Common myeloid progenitor, CD34-positive (primary cell): ENCODE results near the gene INTS15.

Experiments
- CTCF ChIA-PET: fragments of 350-600 bp; sonication (Branson Sonifier 250); formaldehyde crosslinking; loops from one replicate; lab custom pipeline; 2021; ENCODE audit warnings: antibody characterized with exemption; lab: Charles Lee
- POLR2A ChIA-PET: fragments of 350-600 bp; sonication (Branson Sonifier 250); formaldehyde crosslinking; loops from one replicate; lab custom pipeline; 2021; ENCODE audit warnings: antibody characterized with exemption; lab: Charles Lee
- DNase-seq, 3 donors: peaks; one replicate each; pipeline versions ENCODE4 v3.0.0 to v3.0.0-alpha.2; 2013
- H3K27ac ChIP-seq, 2 experiments: 1 replicate in 1 of 2; 2 replicates in 1 of 2; pipeline ENCODE4 v1.7.0; 2013; ENCODE audit warnings: inconsistent platforms in 2 of 2, low read length in 2 of 2, mild to moderate bottlenecking in 2 of 2, low read depth in 1 of 2, moderate library complexity in 1 of 2; ENCODE audit not compliant: severe bottlenecking in 2 of 2, insufficient read depth in 1 of 2, poor library complexity in 1 of 2
- H3K27me3 ChIP-seq, 5 experiments: replicated peaks in 2 of 5; 1 replicate in 3 of 5; 2 replicates in 2 of 5; pipeline versions ENCODE4 v1.6.1 to v1.7.0; 2013; ENCODE audit warnings: low read length in 4 of 5, mild to moderate bottlenecking in 2 of 5, moderate library complexity in 2 of 5, inconsistent platforms in 1 of 5; ENCODE audit not compliant: insufficient read depth in 5 of 5, control insufficient read depth in 4 of 5
- H3K36me3 ChIP-seq, 4 experiments: 1 replicate in 2 of 4; 2 replicates in 2 of 4; pipeline versions ENCODE4 v1.6.1 to v1.7.0; 2013; ENCODE audit warnings: low read length in 3 of 4, control low read depth in 1 of 4, mild to moderate bottlenecking in 1 of 4; ENCODE audit not compliant: control insufficient read depth in 4 of 4, insufficient read depth in 4 of 4
- H3K4me1 ChIP-seq, 4 experiments: 1 replicate in 3 of 4; 2 replicates in 1 of 4; pipeline versions ENCODE4 v1.6.1 to v1.7.1; 2013; ENCODE audit warnings: low read length in 3 of 4, mild to moderate bottlenecking in 3 of 4, control low read depth in 1 of 4, inconsistent platforms in 1 of 4, moderate library complexity in 1 of 4; ENCODE audit not compliant: control insufficient read depth in 4 of 4, insufficient read depth in 4 of 4; ENCODE audit errors: control extremely low read depth in 1 of 4
- H3K4me3 ChIP-seq, 7 experiments: 1 replicate in 4 of 7; 2 replicates in 3 of 7; pipeline versions ENCODE4 v1.5.1 to v1.7.0; 2013; ENCODE audit warnings: mild to moderate bottlenecking in 7 of 7, low read length in 6 of 7, moderate library complexity in 6 of 7, inconsistent platforms in 2 of 7, low read depth in 2 of 7, control low read depth in 1 of 7; ENCODE audit not compliant: insufficient read depth in 4 of 7, control insufficient read depth in 1 of 7; ENCODE audit errors: extremely low read depth in 1 of 7
- H3K9me3 ChIP-seq, 5 experiments: 1 replicate in 4 of 5; 2 replicates in 1 of 5; pipeline versions ENCODE4 v1.6.1 to v1.7.1; 2013; ENCODE audit warnings: low read length in 4 of 5, mild to moderate bottlenecking in 2 of 5, inconsistent platforms in 1 of 5, low read depth in 1 of 5, moderate library complexity in 1 of 5; ENCODE audit not compliant: control insufficient read depth in 4 of 5, insufficient read depth in 2 of 5; ENCODE audit errors: control extremely low read depth in 1 of 5
- WGBS: methylation state at CpG from one replicate; pipeline ENCODE4 v1.1.5; 2013; ENCODE audit not compliant: insufficient coverage; 5-methylcytosine and 5-hydroxymethylcytosine counted together

The INTS15 gene

GRCh38 chr7:6636741-6637543, 47.1 kb downstream of the INTS15 start, which contains the start of gene ZNF316:
TSS of gene ZNF316 (plus strand) at chr7:6637318. CDS start at chr7:6642410, 5,092 bp downstream.
- peak in 2 of 3 donors; percentile 39 to 49 for DNase-seq
- Histone ChIP-seq H3K27ac (peak within 1 kb of the TSS in 1 of 2 experiments; percentile 58), H3K36me3 (peaks cover 7 to 35% (median 20%) of the 10 kb centered on the region in 4 experiments), H3K9me3 (peaks cover 0 to 3% (median 0%) of the 10 kb centered on the region in 5 experiments), H3K4me3 (peak within 1 kb of the TSS; percentile 62 to 81 (median 75)), H3K27me3 (no peaks in the 10 kb centered on the region), H3K4me1 (peaks cover 0 to 36% (median 24%) of the 10 kb centered on the region in 4 experiments)
- POLR2A ChIA-PET: interaction anchor here (1.6 kb wide), 1 partner anchor 14 kb away, joined by 3 read pairs; no protein-coding TSS in a partner anchor
- CTCF ChIA-PET: interaction anchor here (0.7 to 2.0 kb wide), 4 partner anchors 17 to 62 kb away, joined by 3 to 5 read pairs (median 3); no protein-coding TSS in a partner anchor
- under 1% methylated on average over 49 of the region's 104 CpGs for WGBS

DNA sequence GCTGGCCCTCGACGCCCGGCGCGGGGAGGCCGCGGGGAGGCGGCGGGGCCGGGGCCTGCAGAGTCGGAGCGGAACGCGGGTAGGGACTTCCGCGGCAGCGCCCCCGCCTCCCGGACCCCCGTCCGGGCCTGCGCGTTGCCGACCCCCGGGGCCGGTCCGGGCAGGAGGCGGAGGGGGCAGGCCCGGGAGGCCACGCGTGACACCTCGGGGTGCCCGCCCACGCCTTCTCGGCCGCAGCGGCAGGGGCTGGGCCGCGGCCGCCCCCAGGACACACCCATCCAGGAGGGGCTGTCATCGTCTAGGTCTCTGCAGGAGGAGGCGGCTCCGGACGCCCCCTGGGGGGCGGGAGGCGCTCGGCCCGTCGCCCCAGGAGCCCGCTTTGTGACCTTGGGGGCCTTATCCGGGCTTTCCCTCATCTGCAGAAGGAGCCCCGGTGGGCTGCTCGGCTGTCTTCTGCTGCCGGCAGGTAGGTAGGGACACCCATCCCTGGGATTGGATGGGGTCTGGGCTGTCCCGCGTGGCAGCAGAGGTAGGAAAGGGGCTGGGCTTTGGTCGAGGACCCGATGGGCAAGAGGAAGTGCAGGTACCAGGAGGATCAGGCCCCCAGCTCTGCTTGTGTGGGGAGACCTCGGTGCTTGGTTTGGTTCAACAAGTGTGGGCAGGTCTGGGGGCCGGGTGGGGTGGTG, 47.9 kb downstream of the INTS15 start:
- peak; percentile 69 to 84 (median 81) for DNase-seq
- ChIA-PET CTCF (interaction anchor here (0.6 to 2.0 kb wide), 5 partner anchors 12 to 89 kb away, joined by 3 to 5 read pairs (median 3); no protein-coding TSS in a partner anchor), POLR2A (interaction anchor here (0.5 to 1.6 kb wide), 3 partner anchors 13 to 121 kb away, joined by 3 to 8 read pairs (median 5); no protein-coding TSS in a partner anchor)
- Histone ChIP-seq H3K4me3 (peak overlapping the region; percentile 62 to 81 (median 75)), H3K9me3 (peaks cover 0 to 3% (median 0%) of the 10 kb centered on the region in 5 experiments), H3K27ac (peak overlapping the region in 1 of 2 experiments; percentile 38), H3K27me3 (no peaks in the 10 kb centered on the region), H3K36me3 (peaks cover 7 to 42% (median 25%) of the 10 kb centered on the region in 4 experiments), H3K4me1 (peaks cover 0 to 36% (median 24%) of the 10 kb centered on the region in 4 experiments)
- WGBS: under 1% methylated on average over 48 of the region's 60 CpGs

DNA sequence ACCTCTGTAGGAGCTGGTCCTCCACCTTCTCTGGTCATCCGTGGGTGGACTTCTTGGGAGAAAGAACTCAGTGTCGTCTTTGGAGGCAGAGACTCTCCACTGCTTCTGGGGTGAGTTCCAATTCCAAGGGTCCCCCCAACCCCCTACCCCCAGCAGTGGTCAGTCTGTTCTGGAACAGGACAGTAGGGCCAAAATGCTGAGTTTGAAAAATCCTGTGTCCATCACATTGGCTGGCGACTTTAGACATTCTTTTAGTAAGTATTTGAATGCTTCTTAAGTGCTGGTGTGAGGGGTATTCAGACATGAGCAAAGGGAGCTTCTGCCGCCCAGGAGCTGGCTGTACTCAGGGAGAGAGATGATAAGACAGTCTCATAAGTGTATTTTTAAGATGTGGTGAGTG, 49.2 kb downstream of the INTS15 start:
- CTCF ChIA-PET: interaction anchor here (1.1 to 1.3 kb wide), 3 partner anchors 11 to 115 kb away, joined by 3 to 4 read pairs (median 3); no protein-coding TSS in a partner anchor
- no peaks in the 10 kb centered on the region for H3K27me3 ChIP-seq
- POLR2A ChIA-PET: no interaction called here
- H3K4me3 ChIP-seq: no peak overlapping the region
- no peak for DNase-seq
- H3K36me3 ChIP-seq: peaks cover 7 to 56% (median 35%) of the 10 kb centered on the region in 4 experiments
- H3K9me3 ChIP-seq: peaks cover 0 to 3% (median 0%) of the 10 kb centered on the region in 5 experiments
- WGBS: 100% methylated on average over 3 of the region's 4 CpGs
- H3K4me1 ChIP-seq: peaks cover 0 to 36% (median 24%) of the 10 kb centered on the region in 4 experiments
- peak overlapping the region in 1 of 2 experiments; percentile 38 for H3K27ac ChIP-seq

GRCh38 chr7:6639627-6640026, 49.8 kb downstream of the INTS15 start:
- POLR2A ChIA-PET: no interaction called here
- H3K36me3 ChIP-seq: peaks cover 7 to 62% (median 40%) of the 10 kb centered on the region in 4 experiments
- no peak for DNase-seq
- H3K27me3 ChIP-seq: no peaks in the 10 kb centered on the region
- H3K9me3 ChIP-seq: peaks cover 0 to 3% (median 0%) of the 10 kb centered on the region in 5 experiments
- H3K4me3 ChIP-seq: no peak overlapping the region
- CTCF ChIA-PET: interaction anchor here (1.2 to 1.3 kb wide), 2 partner anchors 55 to 116 kb away, joined by 3 to 4 read pairs; no protein-coding TSS in a partner anchor
- H3K4me1 ChIP-seq: peaks cover 0 to 36% (median 24%) of the 10 kb centered on the region in 4 experiments
- WGBS: 97% methylated on average over 7 of the region's 11 CpGs
- H3K27ac ChIP-seq: peak overlapping the region in 1 of 2 experiments; percentile 25

GRCh38 chr7:6640246-6640721, 50.5 kb downstream of the INTS15 start:
- peaks cover 9 to 68% (median 45%) of the 10 kb centered on the region in 4 experiments for H3K36me3 ChIP-seq
- H3K9me3 ChIP-seq: peaks cover 0 to 3% (median 0%) of the 10 kb centered on the region in 5 experiments
- DNase-seq: peak in 2 of 3 donors; percentile 52 to 62
- H3K27ac ChIP-seq: no peak overlapping the region
- CTCF ChIA-PET: interaction anchor here (1.2 kb wide), 2 partner anchors 36 to 54 kb away, joined by 3 read pairs; no protein-coding TSS in a partner anchor
- H3K4me1 ChIP-seq: peaks cover 0 to 32% (median 22%) of the 10 kb centered on the region in 4 experiments
- no peaks in the 10 kb centered on the region for H3K27me3 ChIP-seq
- POLR2A ChIA-PET: no interaction called here
- 92% methylated on average over 6 of the region's 11 CpGs for WGBS
- H3K4me3 ChIP-seq: no peak overlapping the region

DNA sequence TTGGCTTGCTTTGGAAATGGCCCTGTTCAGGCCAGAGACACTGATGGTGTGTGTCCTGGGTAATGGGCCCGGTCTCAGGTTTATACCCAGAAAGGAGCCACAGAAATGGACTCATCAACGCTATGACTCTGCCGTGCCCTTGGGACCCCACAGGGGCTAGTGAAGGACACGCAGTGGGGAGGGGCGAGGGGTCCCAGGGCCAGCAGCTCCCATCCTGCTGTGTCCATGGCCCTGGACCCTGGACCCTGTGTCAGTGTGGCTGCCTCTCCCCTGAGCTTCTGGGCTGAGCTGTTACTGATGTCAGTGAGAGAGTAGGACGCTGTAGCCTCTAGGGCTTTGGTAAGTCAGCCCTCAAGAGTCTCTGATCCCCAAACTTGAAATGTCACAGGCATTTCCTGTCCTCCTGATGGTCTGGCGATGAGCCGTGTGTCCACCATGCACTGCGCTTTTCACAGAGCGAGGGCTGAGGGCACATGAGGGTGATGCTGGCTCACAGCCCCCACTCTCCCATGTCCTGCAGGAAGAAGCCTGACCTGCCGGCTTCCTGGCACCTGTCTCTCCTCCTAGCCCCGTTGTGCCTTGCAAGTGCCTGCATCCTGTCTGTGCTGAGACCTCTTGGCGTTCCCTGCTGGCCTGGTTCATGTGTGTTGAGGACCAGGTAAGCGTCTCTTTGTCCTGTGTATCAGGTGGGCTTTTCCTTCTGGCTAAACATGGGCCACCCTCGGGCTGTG, 51.6 kb downstream of the INTS15 start:
- WGBS: 97% methylated on average over 13 of the region's 15 CpGs
- ChIA-PET POLR2A (interaction anchor here (1.0 kb wide), 1 partner anchor 27 kb away, joined by 3 read pairs; no protein-coding TSS in a partner anchor), CTCF (interaction anchor here (1.2 kb wide), 1 partner anchor 37 kb away, joined by 3 read pairs; no protein-coding TSS in a partner anchor)
- peaks cover 0 to 3% (median 0%) of the 10 kb centered on the region in 5 experiments for H3K9me3 ChIP-seq
- peaks cover 11 to 75% (median 50%) of the 10 kb centered on the region in 4 experiments for H3K36me3 ChIP-seq
- H3K27me3 ChIP-seq: no peaks in the 10 kb centered on the region
- DNase-seq: no peak
- no peak overlapping the region for H3K4me3 ChIP-seq
- peaks cover 0 to 26% (median 18%) of the 10 kb centered on the region in 4 experiments for H3K4me1 ChIP-seq
- no peak overlapping the region for H3K27ac ChIP-seq
